Activated T-cell treated with anti-CD3 and anti-CD28 coated beads, Interleukin-2, amount 50 U/mL, for 24 hours (primary cell): ENCODE results near the gene OR7C2.
"Not testable (repeated sequence)": the region's sequence is repeated elsewhere in the genome, so short reads cannot be mapped to it uniquely, and the experiment has no call there.

ENCODE experiments used
- DNase-seq: peaks from one replicate; pipeline ENCODE4 v3.0.0-alpha.2; 2020
- H3K27ac Mint-ChIP-seq: 2 replicates; pipeline ENCODE4 v1.8.0; 2020; ENCODE audit warnings: mild to moderate bottlenecking, mixed read lengths
- H3K27me3 Mint-ChIP-seq: 2 replicates; pipeline ENCODE4 v1.8.0; 2020; ENCODE audit warnings: mixed read lengths
- H3K36me3 Mint-ChIP-seq: 2 replicates; pipeline ENCODE4 v1.8.0; 2020; ENCODE audit warnings: low read depth, mixed read lengths
- H3K4me1 Mint-ChIP-seq: 2 replicates; pipeline ENCODE4 v1.8.0; 2020; ENCODE audit warnings: low read depth, mixed read lengths
- H3K4me3 Mint-ChIP-seq: 2 replicates; pipeline ENCODE4 v1.8.0; 2020; ENCODE audit warnings: mild to moderate bottlenecking, moderate library complexity, mixed read lengths
- H3K9me3 Mint-ChIP-seq: 2 replicates; pipeline ENCODE4 v1.8.0; 2020; ENCODE audit warnings: mixed read lengths

Gene OR7C2

GRCh38 chr19:14941189-14941588 lies at the start of gene OR7C2:
Gene OR7C2 (plus strand): TSS chr19:14941489. CDS start chr19:14941489, 0 bp downstream.
- Mint-ChIP-seq H3K27me3 (peaks cover 7% of the 10 kb centered on the region), H3K9me3 (no peaks in the 10 kb centered on the region), H3K27ac (no peak within 1 kb of the TSS), H3K4me3 (no peak within 1 kb of the TSS), H3K36me3 (no peaks in the 10 kb centered on the region), H3K4me1 (peaks cover 5% of the 10 kb centered on the region)
- DNase-seq = no peak

DNA sequence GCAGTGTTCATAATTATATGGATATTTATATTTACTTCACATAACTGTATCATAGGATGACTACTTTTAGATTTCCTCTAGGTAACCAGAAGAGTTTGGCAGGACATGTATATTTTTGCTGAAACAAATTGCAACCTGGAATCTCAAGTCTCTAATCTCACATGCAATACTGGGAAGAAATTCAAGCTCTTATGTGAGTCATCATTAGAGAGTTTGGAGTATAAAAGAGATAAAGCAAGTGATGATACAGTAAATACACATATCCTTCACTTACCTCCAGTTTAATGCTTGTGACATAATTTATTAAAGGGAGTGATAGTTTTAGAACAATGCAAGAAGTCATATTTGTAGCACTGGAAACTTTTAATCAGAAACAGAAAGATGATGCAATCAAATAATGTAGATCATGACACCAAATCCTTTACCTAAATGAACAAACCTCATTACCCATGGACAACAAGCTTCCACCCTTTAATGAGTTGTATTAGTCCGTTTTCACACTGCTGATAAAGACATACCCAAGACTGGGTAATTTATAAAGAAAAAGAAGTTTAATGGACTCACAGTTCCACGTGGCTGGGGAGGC lies 39.5 kb upstream of the OR7C2 start:
- H3K36me3 Mint-ChIP-seq = no peaks in the 10 kb centered on the region
- H3K4me3 Mint-ChIP-seq = no peak overlapping the region
- peaks cover 49% of the 10 kb centered on the region for H3K27me3 Mint-ChIP-seq
- H3K9me3 Mint-ChIP-seq = no peaks in the 10 kb centered on the region
- H3K27ac Mint-ChIP-seq = no peak overlapping the region
- H3K4me1 Mint-ChIP-seq = no peaks in the 10 kb centered on the region
- DNase-seq = no peak

DNA sequence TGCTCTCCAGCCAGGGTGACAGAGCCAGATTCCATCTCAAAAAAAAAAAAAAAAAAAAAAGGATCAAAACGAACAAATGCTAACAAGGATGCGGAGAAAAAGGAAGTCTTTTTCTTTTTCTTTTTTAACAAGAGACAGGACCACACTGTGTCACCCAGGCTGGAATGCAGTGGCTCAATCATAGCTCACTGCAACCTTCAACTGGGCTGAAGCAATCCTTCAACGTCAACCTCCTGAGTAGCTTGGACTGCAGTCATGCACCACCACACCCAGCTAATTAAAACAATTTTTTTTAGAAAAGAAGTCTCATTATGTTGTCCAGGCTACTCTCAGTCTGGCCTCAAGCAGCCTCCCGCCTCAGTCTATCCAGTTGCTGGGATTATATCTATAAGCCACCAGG lies 34.6 kb upstream of the OR7C2 start:
- H3K4me3 Mint-ChIP-seq = no peak overlapping the region
- no peak overlapping the region for H3K27ac Mint-ChIP-seq
- H3K4me1 Mint-ChIP-seq = no peaks in the 10 kb centered on the region
- no peaks in the 10 kb centered on the region for H3K9me3 Mint-ChIP-seq
- H3K36me3 Mint-ChIP-seq = no peaks in the 10 kb centered on the region
- H3K27me3 Mint-ChIP-seq = peaks cover 31% of the 10 kb centered on the region
- DNase-seq = no peak

GRCh38 chr19:14915116-14915515 lies 26.2 kb upstream of the OR7C2 start:
- no peak overlapping the region for H3K4me3 Mint-ChIP-seq

DNA sequence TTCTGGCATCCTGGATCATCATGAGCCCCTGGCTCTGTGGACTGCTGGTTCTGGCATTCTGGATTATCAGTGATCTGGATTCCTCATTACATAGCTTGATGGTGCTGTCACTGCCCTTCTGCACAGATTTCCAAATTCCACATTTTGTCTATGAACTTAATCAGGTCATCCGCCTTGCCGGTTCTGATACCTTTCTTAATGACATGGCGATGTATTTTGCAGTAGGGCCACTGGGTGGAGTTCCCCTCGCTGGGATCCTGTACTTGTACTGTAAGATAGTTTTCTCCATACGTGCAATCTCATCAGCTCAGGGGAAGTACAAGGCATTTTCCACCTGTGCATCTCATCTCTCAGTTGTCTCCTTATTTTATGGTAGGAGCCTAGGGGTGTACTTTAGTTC lies 24.4 kb upstream of the OR7C2 start:
- H3K27ac Mint-ChIP-seq = no peak overlapping the region
- no peak overlapping the region for H3K4me3 Mint-ChIP-seq
- H3K9me3 Mint-ChIP-seq = peaks cover 11% of the 10 kb centered on the region
- no peaks in the 10 kb centered on the region for H3K36me3 Mint-ChIP-seq
- no peaks in the 10 kb centered on the region for H3K4me1 Mint-ChIP-seq
- DNase-seq = no peak
- H3K27me3 Mint-ChIP-seq = peaks cover 52% of the 10 kb centered on the region

More at GRCh38 chr19:14915116-14915515, 26.2 kb upstream of the OR7C2 start:
- no peaks in the 10 kb centered on the region for H3K4me1 Mint-ChIP-seq
- DNase-seq = no peak
- no peak overlapping the region for H3K27ac Mint-ChIP-seq
- H3K36me3 Mint-ChIP-seq = no peaks in the 10 kb centered on the region
- H3K9me3 Mint-ChIP-seq = peaks cover 11% of the 10 kb centered on the region
- peaks cover 47% of the 10 kb centered on the region for H3K27me3 Mint-ChIP-seq

DNA sequence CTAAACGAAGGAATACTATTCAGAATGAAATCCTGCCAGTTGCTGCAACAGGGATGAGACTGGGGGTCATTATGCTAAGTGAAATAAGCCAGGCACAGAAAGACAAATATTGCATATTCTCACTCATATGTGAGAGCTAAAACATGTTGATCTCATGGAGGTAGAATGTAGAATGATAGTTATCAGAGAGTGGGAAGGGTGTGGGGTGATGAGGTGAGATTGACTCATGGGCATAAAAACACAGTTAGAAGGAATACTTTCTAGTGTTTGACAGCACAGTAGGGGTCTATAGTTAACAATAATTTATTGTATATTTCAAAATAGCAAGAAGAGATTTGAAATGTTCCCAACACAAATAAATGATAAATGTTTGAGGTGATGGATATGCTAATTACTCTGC lies 7.8 kb upstream of the OR7C2 start:
- Mint-ChIP-seq H3K4me1 (no peaks in the 10 kb centered on the region), H3K36me3 (no peaks in the 10 kb centered on the region), H3K27me3 (peaks cover 17% of the 10 kb centered on the region), H3K27ac (no peak overlapping the region), H3K9me3 (peaks cover 6% of the 10 kb centered on the region), H3K4me3 (no peak overlapping the region)
- DNase-seq = no peak

DNA sequence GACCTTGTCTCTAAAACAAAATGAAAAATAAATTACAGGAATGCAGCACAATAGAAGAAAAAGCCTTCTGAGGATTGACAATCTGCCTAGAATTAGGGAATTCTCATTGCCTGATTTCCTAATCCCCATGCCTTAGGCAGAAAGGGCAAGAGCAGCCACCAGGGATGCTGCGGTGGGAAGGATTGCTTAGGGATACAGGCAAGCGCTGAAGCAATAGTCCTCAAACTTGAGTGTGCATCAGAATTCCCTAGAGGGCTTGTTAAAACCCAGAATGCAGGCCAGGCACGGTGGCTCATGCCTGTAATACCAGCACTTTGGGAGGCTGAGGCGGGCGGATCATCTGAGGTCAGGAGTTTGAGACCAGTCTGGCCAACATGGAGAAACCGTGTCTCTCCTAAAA lies 1.0 kb upstream of the OR7C2 start:
- peaks cover 5% of the 10 kb centered on the region for H3K4me1 Mint-ChIP-seq

GRCh38 chr19:14943601-14944000 lies 2.3 kb downstream of the OR7C2 start:
- H3K9me3 Mint-ChIP-seq = no peaks in the 10 kb centered on the region
- no peak overlapping the region for H3K27ac Mint-ChIP-seq
- DNase-seq = no peak
- H3K27me3 Mint-ChIP-seq = peaks cover 9% of the 10 kb centered on the region
- H3K36me3 Mint-ChIP-seq = no peaks in the 10 kb centered on the region
- H3K4me3 Mint-ChIP-seq = no peak overlapping the region
- H3K4me1 Mint-ChIP-seq = peaks cover 5% of the 10 kb centered on the region

More for the DNA sequence above, 1.0 kb upstream of the OR7C2 start:
- peaks cover 7% of the 10 kb centered on the region for H3K27me3 Mint-ChIP-seq
- no peak overlapping the region for H3K27ac Mint-ChIP-seq
- H3K9me3 Mint-ChIP-seq = no peaks in the 10 kb centered on the region
- no peak overlapping the region for H3K4me3 Mint-ChIP-seq
- no peak for DNase-seq
- H3K36me3 Mint-ChIP-seq = no peaks in the 10 kb centered on the region

DNA sequence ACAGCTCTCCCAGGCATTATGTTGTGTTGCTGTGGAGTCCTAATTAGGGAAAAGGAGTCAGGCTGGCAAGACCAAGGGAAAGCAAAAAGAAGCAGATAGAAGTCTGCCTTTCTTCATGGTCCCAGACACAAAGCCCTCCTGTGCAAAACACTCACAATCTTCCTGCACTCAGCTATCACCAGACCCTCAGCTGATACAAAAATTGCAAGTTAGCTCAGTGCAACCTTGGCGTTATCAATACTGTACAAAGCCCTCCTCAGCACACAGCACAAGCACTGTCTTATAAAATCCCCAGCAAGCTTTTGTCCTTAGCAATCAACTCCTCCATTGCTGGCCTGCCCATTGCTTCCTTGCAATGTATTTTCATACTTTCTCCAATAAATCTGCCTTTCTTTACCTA lies 3.2 kb downstream of the OR7C2 start:
- DNase-seq = no peak
- H3K36me3 Mint-ChIP-seq = no peaks in the 10 kb centered on the region
- no peak overlapping the region for H3K4me3 Mint-ChIP-seq
- no peaks in the 10 kb centered on the region for H3K9me3 Mint-ChIP-seq
- H3K27ac Mint-ChIP-seq = no peak overlapping the region
- peaks cover 9% of the 10 kb centered on the region for H3K27me3 Mint-ChIP-seq
- H3K4me1 Mint-ChIP-seq = peaks cover 5% of the 10 kb centered on the region

DNA sequence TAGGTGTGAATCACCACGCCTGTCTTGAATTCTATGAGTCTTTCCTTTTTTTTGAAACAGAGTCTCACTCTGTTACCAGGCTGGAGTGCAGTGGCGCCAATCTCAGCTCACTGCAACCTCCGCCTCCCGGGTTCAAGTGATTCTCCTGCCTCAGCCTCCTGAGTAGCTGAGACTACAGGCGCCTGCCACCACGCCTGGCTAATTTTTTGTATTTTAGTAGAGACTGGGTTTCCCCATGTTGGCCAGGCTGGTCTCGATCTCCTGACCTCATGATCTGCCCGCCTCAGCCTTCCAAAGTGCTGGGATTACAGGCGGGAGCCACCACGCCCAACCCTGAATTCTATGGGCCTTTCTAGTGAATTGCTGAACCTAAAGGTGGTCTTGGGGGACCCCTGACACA lies 8.1 kb downstream of the OR7C2 start:
- DNase-seq, H3K4me1 Mint-ChIP-seq, H3K4me3 Mint-ChIP-seq, H3K36me3 Mint-ChIP-seq, H3K27ac Mint-ChIP-seq, H3K9me3 Mint-ChIP-seq: not testable (repeated sequence)
- peaks cover 25% of the 10 kb centered on the region for H3K27me3 Mint-ChIP-seq

GRCh38 chr19:14949876-14950275 lies 8.6 kb downstream of the OR7C2 start:
- no peak for DNase-seq
- H3K27ac Mint-ChIP-seq = no peak overlapping the region
- no peaks in the 10 kb centered on the region for H3K36me3 Mint-ChIP-seq

DNA sequence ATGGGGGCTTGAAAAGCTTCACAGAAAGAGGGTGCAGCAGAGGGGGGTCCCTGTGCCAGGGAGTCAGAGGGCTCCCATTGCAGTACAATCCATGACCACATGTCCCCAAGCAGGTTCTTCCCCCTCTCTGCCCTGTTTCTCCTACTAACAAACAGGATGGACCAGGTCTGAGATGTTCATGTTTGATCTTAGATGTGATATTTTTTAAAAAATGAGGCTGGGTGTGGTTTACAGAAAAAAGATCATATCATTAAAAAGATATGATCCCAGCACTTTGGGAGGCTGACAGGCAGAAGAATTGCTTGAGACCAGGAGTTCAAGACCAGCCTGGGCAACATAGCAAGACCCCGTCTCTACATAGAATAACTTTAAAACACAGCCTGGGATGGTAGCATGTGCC lies 9.1 kb downstream of the OR7C2 start:
- no peaks in the 10 kb centered on the region for H3K9me3 Mint-ChIP-seq
- H3K4me3 Mint-ChIP-seq = no peak overlapping the region
- no peaks in the 10 kb centered on the region for H3K4me1 Mint-ChIP-seq
- no peak for DNase-seq
- no peaks in the 10 kb centered on the region for H3K36me3 Mint-ChIP-seq
- H3K27ac Mint-ChIP-seq = no peak overlapping the region
- peaks cover 32% of the 10 kb centered on the region for H3K27me3 Mint-ChIP-seq

More at GRCh38 chr19:14949876-14950275, 8.6 kb downstream of the OR7C2 start:
- no peak overlapping the region for H3K4me3 Mint-ChIP-seq
- no peaks in the 10 kb centered on the region for H3K4me1 Mint-ChIP-seq
- peaks cover 29% of the 10 kb centered on the region for H3K27me3 Mint-ChIP-seq
- H3K9me3 Mint-ChIP-seq = no peaks in the 10 kb centered on the region

DNA sequence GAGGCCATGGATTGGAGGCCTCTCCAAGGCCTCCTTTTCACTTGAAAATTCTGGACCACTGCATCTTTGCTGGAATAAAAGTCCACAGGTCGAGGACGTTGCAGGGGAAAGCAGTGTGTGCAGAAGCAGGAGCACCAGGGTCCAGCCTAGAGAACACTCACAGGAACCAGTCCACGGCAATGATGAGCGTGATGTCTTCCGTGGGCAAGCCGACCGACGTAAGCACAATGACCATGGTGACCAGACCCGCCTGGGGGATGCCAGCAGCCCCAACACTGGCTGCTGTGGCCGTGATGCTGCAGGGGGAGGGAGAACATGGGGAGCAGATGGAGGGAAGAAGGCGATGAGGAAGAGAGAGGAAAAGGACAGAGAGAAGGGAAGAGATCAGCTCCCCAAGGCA lies 11.5 kb downstream of the OR7C2 start:
- Mint-ChIP-seq H3K27me3 (peaks cover 30% of the 10 kb centered on the region), H3K36me3 (no peaks in the 10 kb centered on the region), H3K27ac (no peak overlapping the region), H3K4me1 (no peaks in the 10 kb centered on the region), H3K9me3 (peaks cover 5% of the 10 kb centered on the region), H3K4me3 (no peak overlapping the region)
- DNase-seq = no peak

DNA sequence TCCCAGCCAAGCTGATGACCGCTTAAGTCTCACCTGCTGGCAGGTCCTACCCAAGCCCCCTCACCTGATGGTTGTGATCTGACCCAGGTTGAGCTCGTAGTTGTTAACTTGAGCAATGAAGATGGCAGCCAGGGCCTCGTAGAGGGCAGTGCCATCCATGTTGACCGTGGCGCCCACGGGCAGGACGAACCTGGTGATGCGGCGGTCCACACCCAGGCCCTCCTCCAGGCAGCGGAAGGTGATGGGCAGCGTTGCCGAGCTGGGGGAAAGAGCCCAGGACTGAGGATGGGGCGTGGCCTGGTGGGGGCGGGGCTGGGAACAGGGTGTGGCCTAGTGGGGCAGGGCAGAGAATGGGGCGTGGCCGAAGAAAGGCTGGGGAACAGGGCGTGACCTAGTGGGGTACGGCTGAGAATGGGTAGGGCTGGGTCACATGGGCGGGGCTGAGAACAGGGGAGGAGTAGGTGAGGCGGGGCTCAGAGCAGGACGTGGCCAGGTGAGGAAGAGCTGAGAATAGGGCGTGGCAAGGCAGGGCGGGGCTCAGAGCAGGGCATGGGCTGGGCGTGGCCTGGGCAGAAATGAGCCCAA lies 12.9 kb downstream of the OR7C2 start:
- H3K27ac Mint-ChIP-seq = no peak overlapping the region
- H3K27me3 Mint-ChIP-seq = peaks cover 30% of the 10 kb centered on the region
- no peaks in the 10 kb centered on the region for H3K4me1 Mint-ChIP-seq
- no peak overlapping the region for H3K4me3 Mint-ChIP-seq
- peaks cover 5% of the 10 kb centered on the region for H3K9me3 Mint-ChIP-seq
- DNase-seq = no peak
- H3K36me3 Mint-ChIP-seq = no peaks in the 10 kb centered on the region

- H3K27ac Mint-ChIP-seq = no peak overlapping the region
- H3K27me3 Mint-ChIP-seq = peaks cover 32% of the 10 kb centered on the region
- H3K4me3 Mint-ChIP-seq = no peak overlapping the region
- no peaks in the 10 kb centered on the region for H3K4me1 Mint-ChIP-seq
- no peaks in the 10 kb centered on the region for H3K36me3 Mint-ChIP-seq
- H3K9me3 Mint-ChIP-seq = peaks cover 12% of the 10 kb centered on the region
- DNase-seq = no peak
These were observed 16.2 kb downstream of the OR7C2 start for GRCh38 chr19:14957464-14957863.

DNA sequence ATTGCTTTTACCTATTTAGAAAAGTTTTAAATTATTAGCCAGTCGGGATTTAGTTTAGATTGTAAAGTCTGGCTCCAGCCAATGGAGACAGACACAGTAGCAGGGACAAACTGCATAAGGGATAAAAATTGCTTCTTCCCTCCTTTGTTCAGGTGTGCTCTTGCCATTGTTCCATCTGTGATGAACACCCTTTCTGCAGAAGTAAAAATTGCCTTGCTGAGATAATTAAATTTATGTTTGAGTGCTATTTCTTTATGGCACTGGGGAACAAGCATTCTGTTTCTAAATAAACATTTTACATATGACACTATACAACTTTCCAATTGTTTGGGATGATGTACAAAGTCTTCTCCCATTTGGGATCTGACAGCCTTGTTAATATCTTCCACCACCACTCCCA lies 18.0 kb downstream of the OR7C2 start:
- Mint-ChIP-seq H3K9me3 (peaks cover 17% of the 10 kb centered on the region), H3K27me3 (peaks cover 25% of the 10 kb centered on the region), H3K4me3 (no peak overlapping the region), H3K36me3 (no peaks in the 10 kb centered on the region), H3K27ac (no peak overlapping the region), H3K4me1 (no peaks in the 10 kb centered on the region)
- DNase-seq = no peak
